Measurements from ENCODE around the gene RAB40AL.

DNA sequence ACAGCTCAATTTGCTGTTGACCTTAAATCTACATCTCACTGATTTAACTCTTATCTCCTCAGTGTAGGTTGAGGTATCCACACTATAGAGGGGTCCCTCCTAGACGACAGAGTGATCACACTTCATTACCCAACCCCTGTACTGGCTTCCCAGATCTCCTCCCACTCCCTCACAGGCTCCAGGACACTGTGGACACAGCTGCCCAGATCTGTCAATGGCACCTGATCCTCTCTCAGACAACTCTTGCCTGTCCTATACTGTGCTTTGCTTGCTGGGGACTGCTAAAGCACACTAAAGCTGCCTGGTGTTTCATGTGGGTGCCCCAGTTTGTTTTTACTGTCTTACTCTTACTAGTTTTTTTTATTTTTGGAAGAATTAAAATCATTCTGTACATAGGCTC lies 27.9 kb downstream of the RAB40AL start:
- TF ChIP-seq, protein P1, sequence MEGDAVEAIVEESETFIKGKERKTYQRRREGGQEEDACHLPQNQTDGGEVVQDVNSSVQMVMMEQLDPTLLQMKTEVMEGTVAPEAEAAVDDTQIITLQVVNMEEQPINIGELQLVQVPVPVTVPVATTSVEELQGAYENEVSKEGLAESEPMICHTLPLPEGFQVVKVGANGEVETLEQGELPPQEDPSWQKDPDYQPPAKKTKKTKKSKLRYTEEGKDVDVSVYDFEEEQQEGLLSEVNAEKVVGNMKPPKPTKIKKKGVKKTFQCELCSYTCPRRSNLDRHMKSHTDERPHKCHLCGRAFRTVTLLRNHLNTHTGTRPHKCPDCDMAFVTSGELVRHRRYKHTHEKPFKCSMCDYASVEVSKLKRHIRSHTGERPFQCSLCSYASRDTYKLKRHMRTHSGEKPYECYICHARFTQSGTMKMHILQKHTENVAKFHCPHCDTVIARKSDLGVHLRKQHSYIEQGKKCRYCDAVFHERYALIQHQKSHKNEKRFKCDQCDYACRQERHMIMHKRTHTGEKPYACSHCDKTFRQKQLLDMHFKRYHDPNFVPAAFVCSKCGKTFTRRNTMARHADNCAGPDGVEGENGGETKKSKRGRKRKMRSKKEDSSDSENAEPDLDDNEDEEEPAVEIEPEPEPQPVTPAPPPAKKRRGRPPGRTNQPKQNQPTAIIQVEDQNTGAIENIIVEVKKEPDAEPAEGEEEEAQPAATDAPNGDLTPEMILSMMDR (IDR thresholded peaks at IDR 0.05; ENCODE audit: low read depth, low read length, poor library complexity, severe bottlenecking): no peak
- TF ChIP-seq EZH2phosphoT487 (IDR thresholded peaks at IDR 0.05; ENCODE audit: borderline replicate concordance, low read length): no peak

All from DOHH2 (cell line).